ENCODE data around the gene RBMS2. TPM values are rescaled to one million over a fixed set of nuclear protein-coding genes. Genes with fewer than 3 reads are reported as not detected.
A peak's percentile ranks its signal among the peaks of the same experiment; 100 is the strongest.

RBMS2 gene
- total and polyA plus RNA-seq, 2 experiments from 2014 or later: 11.4 to 13.1 TPM

DNA sequence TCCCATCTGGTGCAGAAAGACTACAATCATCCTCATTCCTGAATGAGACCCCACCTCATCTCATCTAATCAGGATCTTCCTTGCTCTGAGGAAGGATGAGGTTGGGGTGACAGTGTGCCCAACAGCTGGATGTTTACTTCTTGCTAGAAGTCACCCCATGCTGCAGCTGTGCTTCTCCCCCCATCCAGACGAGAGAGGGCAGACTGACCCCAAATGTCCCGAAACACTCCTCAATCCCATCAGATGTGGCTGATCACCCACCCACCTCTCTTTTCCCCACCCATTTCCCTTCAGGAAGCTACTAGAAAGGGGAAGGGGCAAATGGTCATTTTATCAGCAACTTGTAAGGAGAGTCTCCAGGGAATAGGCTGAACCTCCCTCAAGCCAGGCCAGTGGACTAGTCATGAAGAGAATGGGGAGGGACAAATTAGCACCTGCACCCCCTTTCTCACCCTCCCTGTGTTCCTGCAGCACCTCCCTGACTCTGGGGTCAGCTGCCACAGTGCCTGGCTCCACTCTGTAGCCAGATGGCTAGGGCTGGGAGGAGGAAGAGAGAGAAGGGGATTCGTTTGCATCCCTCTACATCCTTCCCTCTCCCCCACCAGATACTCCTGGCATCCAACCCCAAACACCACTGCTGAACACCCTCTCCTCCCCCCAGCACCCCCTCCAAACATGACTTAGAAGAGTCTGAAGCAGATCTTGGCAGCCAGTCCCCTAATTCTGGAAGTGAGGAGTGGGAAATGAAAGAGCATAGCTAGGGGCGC, 111.3 kb downstream of the RBMS2 start:
- H3K36me3 ChIP-seq: peaks cover 2% of the 10 kb centered on the region
- H3K4me3 ChIP-seq: peak overlapping the region; percentile 6
- H3K9me3 ChIP-seq (ENCODE audit: low read depth): no peaks in the 10 kb centered on the region
- H3K27me3 ChIP-seq: no peaks in the 10 kb centered on the region
- peak in 1 of 2 donors; percentile 12 for DNase-seq (ENCODE audit: low read depth in 1 of 2, low spot score in 1 of 2)
- H3K4me1 ChIP-seq (ENCODE audit: low read depth): peaks cover 38% of the 10 kb centered on the region
- peak overlapping the region; percentile 7 for H3K27ac ChIP-seq
- no peak for TF ChIP-seq CTCF (IDR thresholded peaks at IDR 0.05; ENCODE audit: low read depth, low read length)

DNA sequence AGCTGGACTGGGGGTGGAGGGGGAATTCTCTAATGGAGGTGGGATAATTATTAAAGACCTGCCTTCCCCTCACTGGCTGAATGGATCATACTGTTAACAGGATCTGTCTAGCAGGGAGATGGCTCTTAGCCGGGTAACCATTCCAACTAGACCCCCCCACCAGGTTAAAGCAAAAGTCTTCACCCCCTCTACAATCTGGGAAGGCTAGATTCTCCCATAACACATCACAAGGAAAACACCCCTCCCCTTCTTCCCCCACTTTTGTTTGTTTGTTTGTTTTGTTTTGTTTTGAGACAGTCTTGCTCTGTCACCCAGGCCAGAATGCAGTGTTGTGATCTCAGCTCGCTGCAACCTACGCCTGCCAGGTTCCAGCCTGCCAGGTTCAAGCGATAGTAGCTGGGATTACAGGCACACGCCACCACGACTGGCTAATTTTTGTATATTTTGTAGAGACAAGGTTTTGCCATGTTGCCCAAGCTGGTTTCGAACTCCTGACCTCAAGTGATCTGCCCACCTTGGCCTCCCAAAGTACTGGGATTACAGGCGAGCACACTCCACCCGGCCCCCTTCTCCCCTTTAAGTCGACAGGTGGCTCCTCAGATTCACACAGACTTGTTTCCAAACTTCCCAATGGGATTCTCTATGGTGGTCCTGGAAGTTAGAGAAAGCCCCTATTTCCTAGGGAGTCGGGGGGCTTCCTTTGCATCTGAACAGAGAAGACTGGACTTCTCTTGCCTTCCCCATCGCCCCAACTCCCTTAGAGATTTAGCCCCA, 112.0 kb downstream of the RBMS2 start:
- peaks cover 31% of the 10 kb centered on the region for H3K4me1 ChIP-seq (ENCODE audit: low read depth)
- no peaks in the 10 kb centered on the region for H3K27me3 ChIP-seq
- no peaks in the 10 kb centered on the region for H3K9me3 ChIP-seq (ENCODE audit: low read depth)
- TF ChIP-seq CTCF (IDR thresholded peaks at IDR 0.05; ENCODE audit: low read depth, low read length): no peak
- H3K27ac ChIP-seq: peak overlapping the region; percentile 88
- peaks cover 9% of the 10 kb centered on the region for H3K36me3 ChIP-seq
- H3K4me3 ChIP-seq: peak overlapping the region; percentile 86
- DNase-seq (ENCODE audit: low read depth in 1 of 2, low spot score in 1 of 2): no peak

GRCh38 chr12:56634242-56634836, 112.7 kb downstream of the RBMS2 start:
- H3K27ac ChIP-seq: peak overlapping the region; percentile 88
- H3K9me3 ChIP-seq (ENCODE audit: low read depth): no peaks in the 10 kb centered on the region
- peaks cover 31% of the 10 kb centered on the region for H3K4me1 ChIP-seq (ENCODE audit: low read depth)
- DNase-seq (ENCODE audit: low read depth in 1 of 2, low spot score in 1 of 2): peak in 1 of 2 donors; percentile 82
- peaks cover 16% of the 10 kb centered on the region for H3K36me3 ChIP-seq
- H3K4me3 ChIP-seq: peak overlapping the region; percentile 86
- TF ChIP-seq CTCF (IDR thresholded peaks at IDR 0.05; ENCODE audit: low read depth, low read length): no peak
- H3K27me3 ChIP-seq: no peaks in the 10 kb centered on the region

GRCh38 chr12:56634837-56635791, 113.5 kb downstream of the RBMS2 start:
- peak; percentile 85 to 86 for DNase-seq (ENCODE audit: low read depth in 1 of 2, low spot score in 1 of 2)
- peak; percentile 62 for TF ChIP-seq CTCF (IDR thresholded peaks at IDR 0.05; ENCODE audit: low read depth, low read length)
- Histone ChIP-seq H3K9me3 (ENCODE audit: low read depth) (no peaks in the 10 kb centered on the region), H3K27ac (peak overlapping the region; percentile 88), H3K27me3 (no peaks in the 10 kb centered on the region), H3K36me3 (peaks cover 22% of the 10 kb centered on the region), H3K4me3 (peak overlapping the region; percentile 86), H3K4me1 (ENCODE audit: low read depth) (peaks cover 31% of the 10 kb centered on the region)
